B cell (primary cell): ENCODE measurements around the gene EHMT2.
"Not testable (repeated sequence)": the region's sequence is repeated elsewhere in the genome, so short reads cannot be mapped to it uniquely, and the experiment has no call there.

Experiments
- EZH2 ChIP-seq: IDR thresholded peaks from 2 replicates; pipeline ENCODE4 v1.6.1; 2012; ENCODE audit warnings: borderline replicate concordance, low read depth, mild to moderate bottlenecking, moderate library complexity, low read length; ENCODE audit not compliant: insufficient read depth, poor library complexity, severe bottlenecking
- TF ChIP-seq, protein P1 (sequence below): fragments of 200-600 bp; IDR thresholded peaks from one replicate; pipeline ENCODE4 v1.8.0; 2022; ENCODE audit warnings: antibody characterized with exemption, mild to moderate bottlenecking

GRCh38 chr6:31909298-31909697 lies 11.8 kb upstream of the EHMT2 start:
- TF ChIP-seq, protein P1, sequence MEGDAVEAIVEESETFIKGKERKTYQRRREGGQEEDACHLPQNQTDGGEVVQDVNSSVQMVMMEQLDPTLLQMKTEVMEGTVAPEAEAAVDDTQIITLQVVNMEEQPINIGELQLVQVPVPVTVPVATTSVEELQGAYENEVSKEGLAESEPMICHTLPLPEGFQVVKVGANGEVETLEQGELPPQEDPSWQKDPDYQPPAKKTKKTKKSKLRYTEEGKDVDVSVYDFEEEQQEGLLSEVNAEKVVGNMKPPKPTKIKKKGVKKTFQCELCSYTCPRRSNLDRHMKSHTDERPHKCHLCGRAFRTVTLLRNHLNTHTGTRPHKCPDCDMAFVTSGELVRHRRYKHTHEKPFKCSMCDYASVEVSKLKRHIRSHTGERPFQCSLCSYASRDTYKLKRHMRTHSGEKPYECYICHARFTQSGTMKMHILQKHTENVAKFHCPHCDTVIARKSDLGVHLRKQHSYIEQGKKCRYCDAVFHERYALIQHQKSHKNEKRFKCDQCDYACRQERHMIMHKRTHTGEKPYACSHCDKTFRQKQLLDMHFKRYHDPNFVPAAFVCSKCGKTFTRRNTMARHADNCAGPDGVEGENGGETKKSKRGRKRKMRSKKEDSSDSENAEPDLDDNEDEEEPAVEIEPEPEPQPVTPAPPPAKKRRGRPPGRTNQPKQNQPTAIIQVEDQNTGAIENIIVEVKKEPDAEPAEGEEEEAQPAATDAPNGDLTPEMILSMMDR: not testable (repeated sequence)
- not testable (repeated sequence) for TF ChIP-seq EZH2
